Amniotic epithelial cell (primary cell): ENCODE data around the gene PILRB.
"Not testable (repeated sequence)": the region's sequence is repeated elsewhere in the genome, so short reads cannot be mapped to it uniquely, and the experiment has no call there.

ENCODE experiments used
- DNase-seq: peaks from one replicate; pipeline ENCODE4 v3.0.0-alpha.2; 2010; ENCODE audit warnings: low read depth

PILRB gene

DNA sequence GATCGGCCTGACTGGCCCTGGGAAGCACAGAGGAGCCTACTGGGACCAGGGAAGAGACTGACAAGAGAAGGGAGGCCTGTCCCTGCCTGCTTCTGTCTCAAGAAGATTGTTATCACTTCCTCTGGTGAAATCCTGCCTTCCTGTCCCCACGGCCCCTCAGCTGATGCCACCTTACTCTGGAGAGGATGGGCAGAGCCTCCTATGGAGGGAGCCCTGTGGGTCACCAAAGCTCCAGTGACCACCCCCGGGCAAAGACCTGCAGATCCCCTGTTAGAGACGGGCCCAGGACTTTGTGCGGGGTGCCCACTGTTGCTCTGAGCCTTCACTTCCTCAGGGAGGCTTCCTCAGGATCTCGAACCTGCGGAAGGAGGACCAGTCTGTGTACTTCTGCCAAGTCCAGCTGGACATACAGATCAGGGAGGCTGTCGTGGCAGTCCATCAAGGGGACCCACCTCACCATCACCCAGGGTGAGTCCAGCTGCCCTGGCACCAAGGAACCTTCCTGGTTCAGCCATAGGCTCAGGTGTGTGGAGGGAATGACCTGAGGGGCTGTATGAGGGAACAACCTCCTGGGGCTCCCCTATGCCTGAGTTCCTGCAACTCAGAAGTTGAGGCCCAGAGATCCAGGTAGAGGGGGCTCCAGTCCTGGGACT is 1.4 kb upstream of the PILRB start:
- no peak for DNase-seq

DNA sequence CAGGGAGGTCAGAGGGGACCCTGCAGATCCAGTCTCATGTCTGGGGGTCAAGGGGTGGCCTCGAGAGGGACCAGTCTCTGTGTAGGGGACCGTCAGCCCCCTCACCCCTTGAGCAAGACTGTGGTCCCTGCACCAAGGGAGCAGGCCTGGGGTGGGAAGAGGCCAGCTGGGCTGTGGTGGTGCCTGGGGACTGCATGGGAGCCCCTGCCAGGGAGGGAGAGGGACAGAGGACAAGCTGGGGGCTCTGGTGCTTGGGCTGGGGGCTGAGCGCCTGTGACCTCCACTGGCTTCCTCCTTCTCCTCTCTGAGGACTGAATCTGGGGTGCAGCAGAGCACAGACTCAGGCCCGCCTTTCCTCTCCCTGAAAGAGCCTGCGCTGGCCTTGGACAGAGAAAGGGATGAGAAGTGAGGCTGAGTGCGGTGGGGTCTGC is 771 bp upstream of the PILRB start:
- DNase-seq = no peak

DNA sequence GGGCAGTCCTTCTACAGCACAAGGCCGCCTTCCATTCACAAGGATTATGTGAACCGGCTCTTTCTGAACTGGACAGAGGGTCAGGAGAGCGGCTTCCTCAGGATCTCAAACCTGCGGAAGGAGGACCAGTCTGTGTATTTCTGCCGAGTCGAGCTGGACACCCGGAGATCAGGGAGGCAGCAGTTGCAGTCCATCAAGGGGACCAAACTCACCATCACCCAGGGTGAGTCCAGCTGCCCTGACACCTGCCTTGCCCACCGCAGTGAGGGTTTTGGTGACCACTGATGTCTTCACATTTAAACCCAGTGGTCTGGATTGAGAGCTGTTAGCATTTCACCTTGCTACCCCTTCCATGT is 918 bp downstream of the PILRB start:
- DNase-seq = no peak

GRCh38 chr7:100360135-100360854 is 2.4 kb downstream of the PILRB start:
- peak; percentile 47 for DNase-seq

DNA sequence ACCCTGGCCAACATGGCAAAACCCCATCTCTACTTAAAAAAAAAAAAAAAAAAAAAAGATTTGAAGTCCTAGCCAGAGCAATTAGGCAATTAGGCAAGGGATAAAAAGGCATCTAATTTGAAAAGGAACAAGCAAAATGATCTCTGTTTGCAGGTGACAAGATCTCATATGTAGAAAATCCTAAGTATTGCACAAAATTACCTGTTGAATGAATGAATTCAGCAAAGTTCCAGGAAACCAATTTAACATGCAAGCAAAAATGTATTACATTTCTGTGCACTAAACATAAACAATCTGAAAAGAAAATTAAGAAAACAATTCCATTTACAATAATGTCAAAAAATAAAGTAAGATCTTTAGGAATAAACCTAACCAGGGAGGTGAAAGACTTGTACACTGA is 5.2 kb downstream of the PILRB start:
- DNase-seq = no peak

DNA sequence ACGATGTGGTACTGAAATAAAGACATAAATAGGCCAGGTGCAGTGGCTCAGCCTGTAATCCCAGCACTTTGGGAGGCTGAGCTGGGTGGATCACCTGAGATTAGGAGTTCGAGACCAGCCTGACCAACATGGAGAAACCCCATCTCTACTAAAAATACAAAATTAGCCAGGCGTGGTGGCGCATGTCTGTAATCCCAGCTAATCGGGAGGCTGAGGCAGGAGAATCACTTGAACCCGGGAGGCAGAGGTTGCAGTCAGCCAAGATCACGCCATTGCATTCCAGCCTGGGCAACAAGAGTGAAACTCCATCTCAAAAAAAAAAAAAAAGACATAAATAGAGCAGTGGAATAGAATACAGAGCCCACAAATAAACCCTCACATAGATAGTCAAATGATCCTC is 5.9 kb downstream of the PILRB start:
- DNase-seq = not testable (repeated sequence)

GRCh38 chr7:100364480-100364879 is 6.6 kb downstream of the PILRB start:
- DNase-seq = no peak

- DNase-seq = not testable (repeated sequence)
Measured at GRCh38 chr7:100365998-100366367, 8.1 kb downstream of the PILRB start.

DNA sequence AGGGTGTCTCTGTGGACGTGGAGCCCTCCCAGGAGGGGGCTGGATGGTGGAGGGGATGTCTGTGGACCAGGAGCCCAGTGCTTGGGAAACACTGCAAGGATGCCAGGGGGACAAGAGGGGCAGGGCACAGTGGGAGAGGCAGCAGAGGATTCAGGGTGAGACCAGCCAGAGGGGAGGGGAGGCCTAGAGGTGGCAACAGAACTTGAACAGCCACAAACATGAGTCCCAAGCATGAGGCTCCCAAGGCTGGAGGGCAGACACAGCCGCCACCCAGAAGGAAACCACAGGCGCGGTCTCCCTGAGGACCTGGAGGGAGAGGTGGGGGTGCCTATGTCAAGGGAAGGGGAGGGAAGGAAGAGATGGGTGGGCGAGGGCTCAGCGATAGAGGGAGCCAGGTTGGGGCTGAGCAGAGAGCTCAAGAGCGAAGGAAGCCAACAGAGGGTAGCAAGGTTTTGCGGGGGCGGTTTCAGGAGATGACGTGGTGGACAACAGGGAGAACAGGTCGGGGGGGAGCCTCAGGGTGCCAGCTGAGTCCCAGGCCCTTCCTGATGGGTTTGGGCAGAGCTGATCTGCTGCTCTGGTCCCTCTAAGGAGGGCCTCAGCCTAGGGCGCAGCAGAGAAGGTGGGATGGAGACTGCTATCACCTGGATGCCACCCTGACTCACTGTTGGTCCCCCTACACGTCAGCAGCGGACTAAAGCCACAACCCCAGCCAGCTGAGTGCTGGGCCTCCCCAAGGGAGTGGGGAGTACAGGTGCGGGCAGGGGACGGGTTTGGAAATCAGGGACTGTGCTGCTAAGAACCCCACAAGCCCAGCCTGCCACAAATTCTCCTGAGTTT is 8.7 kb downstream of the PILRB start:
- DNase-seq = no peak

DNA sequence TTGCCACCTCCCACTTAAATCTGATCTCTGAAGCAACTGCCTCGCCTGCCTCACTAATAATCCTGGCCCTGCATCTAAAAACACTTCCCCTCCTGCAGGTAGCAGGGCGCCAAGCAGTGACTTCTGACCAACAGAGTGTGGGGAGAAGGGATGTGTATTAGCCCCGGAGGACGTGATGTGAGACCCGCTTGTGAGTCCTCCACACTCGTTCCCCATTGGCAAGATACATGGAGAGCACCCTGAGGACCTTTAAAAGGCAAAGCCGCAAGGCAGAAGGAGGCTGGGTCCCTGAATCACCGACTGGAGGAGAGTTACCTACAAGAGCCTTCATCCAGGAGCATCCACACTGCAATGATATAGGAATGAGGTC is 9.3 kb downstream of the PILRB start:
- no peak for DNase-seq

DNA sequence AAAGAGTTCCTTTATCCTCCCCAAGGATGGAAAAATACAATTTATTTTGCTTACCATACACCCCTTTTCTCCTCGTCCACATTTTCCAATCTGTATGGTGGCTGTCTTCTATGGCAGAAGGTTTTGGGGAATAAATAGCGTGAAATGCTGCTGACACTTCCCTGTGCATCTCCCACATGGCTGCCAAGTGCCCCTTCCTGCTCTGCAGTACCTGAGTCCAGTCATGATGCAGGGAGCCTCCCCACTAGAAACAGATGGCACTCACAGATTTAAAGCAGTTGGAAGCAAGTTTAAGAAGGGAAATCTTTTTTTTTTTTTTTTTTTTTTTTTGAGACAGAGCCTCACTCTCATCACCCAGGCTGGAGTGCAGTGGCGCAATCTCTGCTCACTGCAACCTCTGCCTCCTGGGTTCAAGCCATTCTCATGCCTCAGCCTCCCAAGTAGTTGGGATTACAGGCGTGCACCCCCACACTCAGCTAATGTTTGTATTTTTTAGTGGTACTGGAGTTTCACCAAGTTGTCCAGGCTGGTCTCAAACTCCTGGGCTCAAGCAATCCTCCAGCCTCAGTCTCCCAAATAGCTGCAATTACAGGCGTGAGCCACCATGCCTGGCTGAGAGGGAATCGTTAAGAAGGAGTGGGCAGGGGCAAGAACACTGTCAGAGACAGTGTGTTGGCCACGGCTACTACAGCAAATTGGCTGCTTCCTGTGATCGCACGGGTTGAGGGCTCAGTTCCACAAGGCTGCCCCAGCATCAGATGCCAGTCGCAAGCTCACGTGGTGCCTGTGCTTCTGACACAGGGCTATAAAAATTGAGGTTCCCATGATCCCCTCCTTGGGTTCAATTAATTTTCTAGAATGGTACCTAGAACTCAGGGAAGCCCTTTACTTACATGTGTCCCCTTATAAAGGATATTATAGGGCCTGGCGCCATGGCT is 10.0 kb downstream of the PILRB start:
- no peak for DNase-seq

GRCh38 chr7:100369105-100369504 is 11.2 kb downstream of the PILRB start:
- no peak for DNase-seq

- no peak for DNase-seq
Measured at GRCh38 chr7:100370303-100370702, 12.4 kb downstream of the PILRB start.

DNA sequence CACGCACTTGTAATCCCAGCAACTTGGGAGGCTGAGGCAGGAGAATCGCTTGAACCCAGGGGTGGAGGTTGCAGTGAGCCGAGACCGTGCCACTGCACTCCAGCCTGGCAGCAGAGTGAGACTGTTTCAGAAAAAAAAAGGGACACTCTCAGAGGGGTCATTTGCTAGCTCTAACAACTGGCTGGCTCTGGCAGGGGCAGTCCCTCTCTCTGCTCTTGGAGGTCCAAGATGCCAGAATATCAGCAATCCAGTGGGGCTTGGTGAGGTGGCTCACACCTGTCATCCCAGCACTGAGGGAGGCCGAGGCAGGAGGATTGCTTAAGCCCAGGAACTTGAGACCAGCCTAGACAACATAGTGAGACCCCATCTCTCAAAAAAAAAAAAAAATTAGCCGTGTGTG is 12.8 kb downstream of the PILRB start:
- no peak for DNase-seq

- no peak for DNase-seq
Measured at GRCh38 chr7:100371561-100372171, 13.7 kb downstream of the PILRB start.

DNA sequence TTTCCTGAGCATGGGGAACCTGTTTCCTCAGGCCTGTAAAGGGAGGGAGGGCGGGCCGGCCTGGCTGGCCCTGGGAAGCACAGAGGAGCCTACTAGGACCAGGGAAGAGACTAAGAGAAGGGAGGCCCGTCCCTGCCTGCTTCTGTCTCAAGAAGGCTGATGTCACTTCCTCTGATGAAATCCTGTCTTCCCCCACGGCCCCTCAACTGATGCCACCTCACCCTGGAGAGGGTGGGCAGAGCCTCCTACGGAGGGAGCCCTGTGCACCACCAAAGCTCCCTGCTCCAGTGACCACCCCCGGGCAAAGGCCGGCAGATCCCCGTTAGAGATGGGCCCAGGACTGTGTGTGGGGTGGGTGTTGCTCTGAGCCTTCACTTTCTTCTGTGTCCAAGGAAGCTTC is 14.3 kb downstream of the PILRB start:
- DNase-seq = peak; percentile 77

DNA sequence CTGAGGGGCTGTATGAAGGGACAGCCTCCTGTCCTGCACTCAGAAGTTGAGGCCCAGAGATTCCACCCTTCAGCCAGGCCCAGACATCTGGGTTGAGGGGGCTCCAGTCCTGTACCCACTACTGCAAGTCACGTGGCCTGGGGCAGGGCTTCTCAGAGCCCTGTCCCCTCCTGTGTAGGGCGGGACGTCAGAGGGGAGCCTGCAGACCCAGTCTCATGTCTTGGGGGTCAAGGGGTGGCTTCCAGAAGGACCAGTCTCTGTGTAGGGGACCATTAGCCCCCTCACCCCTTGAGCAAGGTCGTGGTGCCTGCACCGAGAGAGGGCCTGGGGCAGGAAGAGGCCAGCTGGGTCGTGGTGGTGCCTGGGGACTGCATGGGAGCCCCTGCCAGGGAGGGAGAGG is 14.8 kb downstream of the PILRB start:
- DNase-seq = no peak

- DNase-seq = peak; percentile 22
Measured at GRCh38 chr7:100373261-100373831, 15.4 kb downstream of the PILRB start, which contains the start of gene PILRA. TSS of gene PILRA (plus strand) at chr7:100373487. CDS start at chr7:100373657, 170 bp downstream.

GRCh38 chr7:100373870-100374598 is 16.1 kb downstream of the PILRB start:
- DNase-seq = not testable (repeated sequence)

DNA sequence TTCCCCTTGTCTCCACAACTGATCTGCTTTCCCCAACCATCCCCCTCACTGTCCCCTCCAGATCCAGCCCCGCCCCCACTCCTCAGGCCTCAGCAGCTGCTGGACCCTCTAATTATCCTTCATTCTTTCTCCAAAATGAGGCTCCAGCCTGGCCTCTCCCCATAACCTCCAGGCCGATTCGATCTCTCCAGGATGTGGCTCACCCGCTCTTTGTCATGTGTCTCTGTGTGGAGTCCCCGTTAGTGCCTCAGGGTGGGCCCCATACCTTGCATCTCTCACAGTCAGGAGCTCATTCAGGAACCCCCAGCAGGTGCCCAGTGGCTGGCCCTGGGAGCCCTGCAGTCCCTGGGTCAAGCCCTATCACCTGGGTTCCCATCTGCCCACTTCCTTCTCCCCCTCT is 16.7 kb downstream of the PILRB start:
- no peak for DNase-seq
